GM23248 (cell line): Measurements from ENCODE around the gene SLC8A1. TPM values are rescaled to one million over a fixed set of nuclear protein-coding genes. Genes with fewer than 3 reads are reported as not detected.

ENCODE experiments used
- DNase-seq: peaks from one replicate; pipeline ENCODE4 v3.0.0-alpha.2; 2015
- H2AFZ ChIP-seq: fragments of 200-600 bp; sonication (generic); 2 replicates; pipeline ENCODE4 v1.6.1; 2016; ENCODE audit warnings: antibody characterized with exemption
- H3F3A ChIP-seq: fragments of 200-600 bp; sonication (generic); 2 replicates; pipeline ENCODE4 v1.6.1; 2016; ENCODE audit warnings: mild to moderate bottlenecking, antibody characterized with exemption, mixed run types; ENCODE audit not compliant: insufficient read depth
- H3K27ac ChIP-seq: fragments of 200-600 bp; sonication (generic); 2 replicates; pipeline ENCODE4 v1.5.1; 2016; ENCODE audit warnings: mild to moderate bottlenecking
- H3K27me3 ChIP-seq: fragments of 200-600 bp; sonication (generic); replicated peaks from 2 replicates; pipeline ENCODE4 v1.6.1; 2016; ENCODE audit warnings: mild to moderate bottlenecking; ENCODE audit not compliant: insufficient read depth
- H3K36me3 ChIP-seq: fragments of 200-600 bp; sonication (generic); 2 replicates; pipeline ENCODE4 v1.6.1; 2016; ENCODE audit warnings: low read depth, mild to moderate bottlenecking
- H3K4me1 ChIP-seq: fragments of 200-600 bp; sonication (generic); 2 replicates; pipeline ENCODE4 v1.6.1; 2016; ENCODE audit warnings: mild to moderate bottlenecking; ENCODE audit not compliant: insufficient read depth
- H3K4me2 ChIP-seq: fragments of 200-600 bp; sonication (generic); one replicate; pipeline ENCODE4 v1.6.1; 2016; ENCODE audit warnings: mild to moderate bottlenecking; ENCODE audit not compliant: unreplicated experiment
- H3K4me3 ChIP-seq: fragments of 200-600 bp; sonication (generic); 2 replicates; pipeline ENCODE4 v1.5.1; 2016; ENCODE audit warnings: mild to moderate bottlenecking
- H3K79me2 ChIP-seq: fragments of 200-600 bp; sonication (generic); 2 replicates; pipeline ENCODE4 v1.6.1; 2016; ENCODE audit warnings: mild to moderate bottlenecking; ENCODE audit not compliant: insufficient read depth
- H3K9ac ChIP-seq: fragments of 200-600 bp; sonication (generic); 2 replicates; pipeline ENCODE4 v1.6.1; 2016; ENCODE audit warnings: mild to moderate bottlenecking
- H3K9me2 ChIP-seq: fragments of 200-600 bp; sonication (generic); 2 replicates; pipeline ENCODE4 v1.6.1; 2016; ENCODE audit warnings: mixed run types, mild to moderate bottlenecking, moderate library complexity; ENCODE audit not compliant: insufficient read depth
- H3K9me3 ChIP-seq: fragments of 200-600 bp; sonication (generic); one replicate; pipeline ENCODE4 v1.6.1; 2017; ENCODE audit warnings: low read depth
- H4K20me1 ChIP-seq: fragments of 200-600 bp; sonication (generic); 2 replicates; pipeline ENCODE4 v1.6.0; 2016; ENCODE audit not compliant: insufficient read depth
- EZH2 ChIP-seq: fragments of 200-600 bp; sonication (generic); IDR thresholded peaks from 2 replicates; pipeline ENCODE4 v1.6.1; 2018; ENCODE audit warnings: antibody characterized with exemption, mild to moderate bottlenecking; ENCODE audit not compliant: insufficient read depth, poor library complexity, severe bottlenecking
- EZH2phosphoT487 ChIP-seq: fragments of 200-600 bp; sonication (generic); IDR thresholded peaks from 2 replicates; pipeline ENCODE4 v1.6.1; 2018; ENCODE audit warnings: antibody characterized with exemption, moderate library complexity, mild to moderate bottlenecking, low read depth; ENCODE audit not compliant: insufficient read depth
- WGBS, 2 experiments: methylation state at CpG; one replicate each; pipeline ENCODE4 v1.1.6; 2015 to 2017; ENCODE audit warnings: low lambda C conversion rate in 2 of 2, low coverage in 1 of 2; ENCODE audit errors: missing lambda C conversion rate in 2 of 2; 5-methylcytosine and 5-hydroxymethylcytosine counted together
- in situ Hi-C: fragments of 300-500 bp; cut with MboI; formaldehyde crosslinking; loops from 2 replicates; pipeline ENCODE4 v1.15.0; 2020
- polyA plus RNA-seq: library from polyadenylated mRNA; unstranded; fragments of >200 nt; fragmentation: Nextera tagmentation; extraction: Ambion mirVana; gene quantifications from 2 replicates; pipeline ENCODE4 v1.2.1, GENCODE V29; 2016
- total RNA-seq: library from RNA; depleted of rRNA; stranded (reverse); fragments of >200 nt; shearing (Covaris generic); gene quantifications from 2 replicates; pipeline ENCODE4 v1.2.3, GENCODE V29; 2014

Gene SLC8A1
- total and polyA plus RNA-seq, 2 experiments from 2014 or later: 13.8 to 83.4 TPM

DNA sequence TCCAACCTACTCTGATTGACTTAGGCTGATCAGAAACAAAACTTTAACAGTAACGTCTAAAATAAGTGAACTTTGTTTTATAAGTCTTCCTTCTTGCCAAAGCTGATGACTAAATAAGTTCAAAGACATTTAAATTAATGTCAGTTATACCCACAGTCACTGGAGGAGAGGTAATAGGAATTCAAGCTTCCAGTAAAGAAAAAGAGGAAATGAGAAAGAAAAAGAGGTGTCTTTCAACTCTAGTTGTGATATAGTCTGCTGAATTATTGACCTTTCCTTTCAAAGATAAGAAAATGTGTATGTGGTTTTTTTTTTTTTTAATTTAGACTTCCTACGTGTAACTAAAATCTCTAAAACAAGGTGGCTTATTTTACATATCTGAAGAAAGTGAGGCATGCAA lies 191.5 kb downstream of the SLC8A1 start:
- in situ Hi-C loops: loop anchor here (25.0 kb wide), 1 partner anchor 502 kb away; no protein-coding TSS in a partner anchor
- no peak for DNase-seq
- no peak overlapping the region for H2AFZ ChIP-seq
- H3K27me3 ChIP-seq: no peaks in the 10 kb centered on the region
- no peaks in the 10 kb centered on the region for H3F3A ChIP-seq
- no peaks in the 10 kb centered on the region for H3K9me3 ChIP-seq
- H3K4me1 ChIP-seq: peaks cover 7% of the 10 kb centered on the region
- no peak overlapping the region for H3K27ac ChIP-seq
- no peaks in the 10 kb centered on the region for H3K9me2 ChIP-seq
- 60% methylated on average over 2 of the region's 2 CpGs for WGBS, 2 experiments
- H4K20me1 ChIP-seq: no peaks in the 10 kb centered on the region
- no peak for TF ChIP-seq EZH2
- TF ChIP-seq EZH2phosphoT487: no peak
- H3K4me2 ChIP-seq: no peak overlapping the region
- no peak overlapping the region for H3K4me3 ChIP-seq
- no peak overlapping the region for H3K9ac ChIP-seq
- no peaks in the 10 kb centered on the region for H3K36me3 ChIP-seq
- peaks cover 22% of the 10 kb centered on the region; the same call in 1 of the 2 replicates for H3K79me2 ChIP-seq

DNA sequence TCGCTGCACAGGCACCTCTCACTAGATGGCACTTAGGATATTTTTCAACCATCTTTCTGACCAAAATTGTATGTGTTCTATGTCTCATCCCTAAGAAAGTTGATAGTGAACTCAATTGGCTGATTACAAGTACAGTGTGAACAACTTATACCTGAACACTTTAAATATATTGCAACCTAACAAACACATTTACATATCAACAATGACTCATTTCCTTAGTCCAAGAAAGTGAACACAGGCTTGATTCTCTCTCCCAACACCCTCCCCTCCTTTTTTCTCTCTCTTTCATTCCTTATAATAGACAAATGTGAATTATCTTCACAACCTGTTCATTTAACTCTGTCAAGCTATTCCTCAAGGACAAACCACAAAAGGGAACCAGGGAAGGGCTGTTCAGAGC lies 192.0 kb downstream of the SLC8A1 start:
- H3K79me2 ChIP-seq: peaks cover 22% of the 10 kb centered on the region; the same call in 1 of the 2 replicates

DNA sequence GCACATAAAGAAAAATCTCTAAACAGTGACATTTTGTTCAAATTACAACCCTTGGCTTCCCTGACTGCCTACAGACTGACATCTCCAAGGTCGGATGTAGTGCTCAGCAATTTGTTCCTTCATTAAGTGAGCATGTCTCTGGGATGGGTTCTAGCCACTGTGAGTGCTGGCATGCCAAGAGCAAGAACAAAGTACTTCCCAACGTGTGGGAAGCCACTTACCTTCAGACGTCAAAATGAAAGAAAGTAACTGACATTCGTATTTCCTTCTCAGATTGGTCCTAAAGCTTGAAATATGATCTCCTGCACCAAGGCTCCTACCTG lies 193.8 kb downstream of the SLC8A1 start:
- H3F3A ChIP-seq: no peaks in the 10 kb centered on the region
- H3K9me2 ChIP-seq: no peaks in the 10 kb centered on the region
- no peak overlapping the region for H3K27ac ChIP-seq
- no peaks in the 10 kb centered on the region for H3K9me3 ChIP-seq
- peaks cover 17% of the 10 kb centered on the region; the same call in 1 of the 2 replicates for H3K79me2 ChIP-seq
- peaks cover 7% of the 10 kb centered on the region for H3K4me1 ChIP-seq
- TF ChIP-seq EZH2: no peak
- TF ChIP-seq EZH2phosphoT487: no peak
- no peaks in the 10 kb centered on the region for H3K27me3 ChIP-seq
- H3K9ac ChIP-seq: no peak overlapping the region
- 56 to 64% methylated on average over 4 of the region's 4 CpGs for WGBS, 2 experiments
- no peak overlapping the region for H2AFZ ChIP-seq
- no peak overlapping the region for H3K4me3 ChIP-seq
- no peaks in the 10 kb centered on the region for H4K20me1 ChIP-seq
- H3K36me3 ChIP-seq: no peaks in the 10 kb centered on the region
- in situ Hi-C loops: loop anchor here (25.0 kb wide), 1 partner anchor 504 kb away; no protein-coding TSS in a partner anchor
- H3K4me2 ChIP-seq: no peak overlapping the region
- DNase-seq: no peak

More for the DNA sequence above, 192.0 kb downstream of the SLC8A1 start:
- H3K27ac ChIP-seq: no peak overlapping the region
- H3K27me3 ChIP-seq: no peaks in the 10 kb centered on the region
- no peak overlapping the region for H3K4me3 ChIP-seq
- no peak overlapping the region for H3K4me2 ChIP-seq
- no peak for DNase-seq
- peaks cover 7% of the 10 kb centered on the region for H3K4me1 ChIP-seq
- H3K9me3 ChIP-seq: no peaks in the 10 kb centered on the region
- H4K20me1 ChIP-seq: no peaks in the 10 kb centered on the region
- H2AFZ ChIP-seq: no peak overlapping the region
- WGBS, 2 experiments: 65 to 71% methylated on average over 1 of the region's 1 CpG
- H3K36me3 ChIP-seq: no peaks in the 10 kb centered on the region
- in situ Hi-C loops: loop anchor here (25.0 kb wide), 1 partner anchor 502 kb away; no protein-coding TSS in a partner anchor
- TF ChIP-seq EZH2phosphoT487 (no peak), EZH2 (no peak)
- H3F3A ChIP-seq: no peaks in the 10 kb centered on the region
- H3K9me2 ChIP-seq: no peaks in the 10 kb centered on the region
- no peak overlapping the region for H3K9ac ChIP-seq

DNA sequence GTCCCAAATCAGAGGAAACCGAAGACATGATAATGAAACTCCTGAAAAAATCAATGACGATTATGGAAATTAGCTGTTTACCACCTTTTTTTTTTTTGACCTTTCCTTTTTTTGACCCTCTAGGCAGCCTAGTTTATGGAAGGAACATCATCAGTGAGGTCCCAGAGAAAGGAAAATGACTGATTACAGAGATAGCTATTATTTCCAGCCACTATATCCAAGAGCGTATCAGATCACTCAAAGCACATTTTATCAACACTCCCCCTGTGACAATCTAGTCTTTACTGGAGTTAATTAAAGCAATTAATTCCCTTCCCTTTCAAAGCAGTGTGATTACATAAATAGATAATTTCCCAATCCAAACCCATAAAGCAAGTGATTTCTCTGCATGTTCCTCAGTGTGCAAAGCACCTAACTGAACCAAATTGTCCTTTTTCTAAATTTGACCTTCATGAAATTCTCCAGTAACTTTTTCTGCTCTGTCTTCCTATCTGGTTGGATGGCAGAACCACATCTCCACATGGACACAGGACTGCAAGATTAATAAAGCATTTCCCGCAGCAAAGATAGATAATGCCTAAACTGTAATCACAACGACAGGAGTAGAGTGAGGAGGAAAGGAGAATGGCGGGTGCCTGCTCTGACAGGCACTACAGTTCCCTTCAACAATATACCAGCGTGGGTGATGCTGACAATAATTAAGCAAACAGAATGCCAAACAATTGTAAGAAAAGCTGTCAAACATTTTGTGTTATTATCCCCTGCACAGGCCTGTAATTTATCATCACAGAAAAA lies 194.4 kb downstream of the SLC8A1 start:
- Histone ChIP-seq H4K20me1 (no peaks in the 10 kb centered on the region), H3K27ac (no peak overlapping the region), H3K4me2 (no peak overlapping the region), H3K9ac (no peak overlapping the region), H3K4me1 (peaks cover 7% of the 10 kb centered on the region), H2AFZ (no peak overlapping the region), H3K79me2 (0 out of 2 replicates have a peak, but pooled peaks cover 12% of the 10 kb centered on the region), H3K9me3 (no peaks in the 10 kb centered on the region), H3F3A (no peaks in the 10 kb centered on the region), H3K9me2 (no peaks in the 10 kb centered on the region), H3K36me3 (no peaks in the 10 kb centered on the region), H3K27me3 (no peaks in the 10 kb centered on the region), H3K4me3 (no peak overlapping the region)
- in situ Hi-C loops: loop anchor here (25.0 kb wide), 1 partner anchor 505 kb away; no protein-coding TSS in a partner anchor
- TF ChIP-seq EZH2: no peak
- no peak for DNase-seq
- WGBS, 2 experiments: 72 to 76% methylated on average over 7 of the region's 7 CpGs
